ENCODE measurements around the gene CFAP99. TPM values are rescaled to one million over a fixed set of nuclear protein-coding genes. Genes with fewer than 3 reads are reported as not detected.

Gene CFAP99
- total RNA-seq, 4 donors from 2014 or later, result not detected

GRCh38 chr4:2494992-2495391 lies 76.2 kb downstream of the CFAP99 start:
- intact Hi-C loops (cut with DNase I; ENCODE audit: low total_unique reads), result no loop called here
- TF ChIP-seq CTCF (IDR thresholded peaks at IDR 0.05) (no peak), POLR2A (IDR thresholded peaks at IDR 0.05) (no peak)
- WGBS, 2 donors, result 84 to 97% methylated on average over 3 of the region's 3 CpGs

DNA sequence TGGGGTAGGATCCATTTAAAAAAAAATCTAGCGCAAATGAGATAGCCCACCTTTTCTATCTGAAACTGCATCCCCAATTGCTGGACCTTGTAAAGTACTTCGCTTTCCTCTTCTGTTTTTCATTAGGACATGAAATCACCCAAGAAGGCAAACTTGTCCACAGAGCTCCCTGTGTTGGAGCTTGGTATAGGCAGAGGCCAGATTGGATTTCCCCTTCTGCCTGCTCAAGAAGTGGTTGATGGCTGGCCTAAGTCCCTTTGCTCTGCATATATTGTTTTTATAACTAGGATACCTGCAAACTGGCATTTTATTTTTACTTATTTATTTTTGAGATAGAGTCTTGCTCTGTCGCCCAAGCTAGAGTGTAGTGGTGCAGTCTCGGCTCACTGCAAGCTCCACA lies 78.6 kb downstream of the CFAP99 start:
- no peak for TF ChIP-seq CTCF (IDR thresholded peaks at IDR 0.05)
- no peak for TF ChIP-seq POLR2A (IDR thresholded peaks at IDR 0.05)
- WGBS, 2 donors, result 96% methylated on average over 4 of the region's 4 CpGs
- no peak for DNase-seq (ENCODE audit: low spot score in 2 of 2)
- intact Hi-C loops (cut with DNase I; ENCODE audit: low total_unique reads), result no loop called here
- no peak overlapping the region for H3K4me3 ChIP-seq (ENCODE audit: low read depth, poor library complexity, severe bottlenecking)

More at GRCh38 chr4:2494992-2495391, 76.2 kb downstream of the CFAP99 start:
- DNase-seq (ENCODE audit: low spot score in 2 of 2), result no peak
- H3K4me3 ChIP-seq (ENCODE audit: low read depth, poor library complexity, severe bottlenecking), result no peak overlapping the region

- no peak overlapping the region for H3K4me3 ChIP-seq (ENCODE audit: low read depth, poor library complexity, severe bottlenecking)
- TF ChIP-seq POLR2A (IDR thresholded peaks at IDR 0.05), result no peak
- TF ChIP-seq CTCF (IDR thresholded peaks at IDR 0.05), result no peak
- DNase-seq (ENCODE audit: low spot score in 2 of 2), result no peak
- intact Hi-C loops (cut with DNase I; ENCODE audit: low total_unique reads), result no loop called here
- 84 to 86% methylated on average over 9 of the region's 9 CpGs for WGBS, 2 donors
Measured at GRCh38 chr4:2497931-2498330, 79.2 kb downstream of the CFAP99 start.

- 83 to 90% methylated on average over 2 of the region's 2 CpGs for WGBS, 2 donors
Measured at GRCh38 chr4:2500547-2500946, 81.8 kb downstream of the CFAP99 start.

DNA sequence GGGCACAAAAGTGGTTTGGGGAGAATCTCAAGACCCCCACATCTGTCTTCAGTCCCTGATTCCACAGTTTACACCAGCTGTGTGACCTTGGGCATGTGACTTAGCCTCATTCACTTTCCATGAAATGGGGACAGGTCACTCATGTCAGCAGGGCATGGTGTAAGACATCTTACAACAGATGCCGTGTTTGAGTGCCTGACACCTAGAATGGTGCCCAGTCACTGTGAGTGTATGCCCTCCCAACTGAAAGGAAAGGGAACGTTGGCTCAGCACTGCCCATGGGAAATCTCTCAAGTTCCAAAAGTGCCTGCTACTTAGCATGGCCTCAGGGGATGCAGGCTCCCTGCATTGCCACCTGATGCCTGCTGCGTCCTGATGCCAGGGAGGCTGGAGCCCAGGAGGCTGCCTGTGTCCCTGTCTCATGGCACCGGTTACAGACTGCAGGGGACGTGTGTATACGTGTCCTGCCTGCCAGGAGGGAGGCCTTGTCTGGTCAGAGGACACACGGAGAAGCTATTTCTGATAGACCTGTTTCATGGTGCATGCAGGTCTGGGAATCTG lies 82.4 kb downstream of the CFAP99 start:
- intact Hi-C loops (cut with DNase I; ENCODE audit: low total_unique reads), result no loop called here
- 80 to 85% methylated on average over 7 of the region's 7 CpGs for WGBS, 2 donors
- H3K4me3 ChIP-seq (ENCODE audit: low read depth, poor library complexity, severe bottlenecking), result no peak overlapping the region
- DNase-seq (ENCODE audit: low spot score in 2 of 2), result no peak
- TF ChIP-seq POLR2A (IDR thresholded peaks at IDR 0.05), result no peak
- TF ChIP-seq CTCF (IDR thresholded peaks at IDR 0.05), result no peak

More at GRCh38 chr4:2500547-2500946, 81.8 kb downstream of the CFAP99 start:
- no peak for TF ChIP-seq CTCF (IDR thresholded peaks at IDR 0.05)
- no peak for TF ChIP-seq POLR2A (IDR thresholded peaks at IDR 0.05)
- H3K4me3 ChIP-seq (ENCODE audit: low read depth, poor library complexity, severe bottlenecking), result no peak overlapping the region
- intact Hi-C loops (cut with DNase I; ENCODE audit: low total_unique reads), result no loop called here
- no peak for DNase-seq (ENCODE audit: low spot score in 2 of 2)

DNA sequence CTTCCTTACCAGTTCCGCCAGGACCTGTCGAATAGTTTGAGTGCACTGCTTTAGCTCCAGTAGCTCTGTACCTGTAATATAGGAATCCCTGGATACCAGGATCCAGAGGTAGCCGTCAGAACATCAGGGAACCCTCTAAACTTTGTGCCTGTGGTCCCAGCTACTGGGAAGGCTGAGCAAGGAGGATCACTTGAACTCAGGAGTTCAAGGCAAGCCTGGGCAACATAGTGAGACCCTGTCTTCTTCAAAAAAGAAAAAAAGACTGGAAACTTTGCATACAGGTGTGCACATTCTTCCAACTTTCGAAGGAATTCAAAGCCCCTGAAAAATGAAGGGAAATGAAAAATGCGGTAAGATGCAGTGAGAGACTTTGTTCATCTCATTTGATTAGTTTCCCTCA lies 85.1 kb downstream of the CFAP99 start:
- 94 to 96% methylated on average over 5 of the region's 5 CpGs for WGBS, 2 donors
- H3K4me3 ChIP-seq (ENCODE audit: low read depth, poor library complexity, severe bottlenecking), result no peak overlapping the region
- intact Hi-C loops (cut with DNase I; ENCODE audit: low total_unique reads), result no loop called here
- TF ChIP-seq POLR2A (IDR thresholded peaks at IDR 0.05) (no peak), CTCF (IDR thresholded peaks at IDR 0.05) (no peak)
- DNase-seq (ENCODE audit: low spot score in 2 of 2), result no peak
